Measurements from ENCODE around the gene TEX47.

- TF ChIP-seq CTCF (IDR thresholded peaks at IDR 0.05), result no peak
- TF ChIP-seq POLR2A (IDR thresholded peaks at IDR 0.05), result no peak
Measured at GRCh38 chr7:88792361-88792760, 3.2 kb downstream of the TEX47 start.

Measured in adrenal gland (tissue), 5 donors.